T1000 (cell line): Measurements from ENCODE around the gene GFRAL.
"Not testable (repeated sequence)": the region's sequence is repeated elsewhere in the genome, so short reads cannot be mapped to it uniquely, and the experiment has no call there.

Source experiments
- DNase-seq: peaks from one replicate; lab custom pipeline; 2025; ENCODE audit warnings: mixed read lengths; lab: John Stamatoyannopoulos, UW

Gene GFRAL

GRCh38 chr6:55327169-55327568 is at the start of gene GFRAL:
Gene GFRAL, plus strand, starts transcription at chr6:55327469. Its CDS starts 86 bp downstream, at chr6:55327555.
- no peak for DNase-seq

GRCh38 chr6:55277646-55278045 is 49.6 kb upstream of the GFRAL start:
- no peak for DNase-seq

GRCh38 chr6:55281215-55281614 is 46.1 kb upstream of the GFRAL start:
- no peak for DNase-seq

- DNase-seq, result no peak
Measured at GRCh38 chr6:55282115-55282514, 45.2 kb upstream of the GFRAL start.

GRCh38 chr6:55286824-55287223 is 40.4 kb upstream of the GFRAL start:
- no peak for DNase-seq

- DNase-seq, result no peak
Measured at GRCh38 chr6:55290736-55291135, 36.5 kb upstream of the GFRAL start.

GRCh38 chr6:55293116-55293515 is 34.2 kb upstream of the GFRAL start:
- DNase-seq, result no peak

- not testable (repeated sequence) for DNase-seq
Measured at GRCh38 chr6:55297214-55297613, 30.1 kb upstream of the GFRAL start.

GRCh38 chr6:55299286-55299985 is 27.8 kb upstream of the GFRAL start:
- DNase-seq, result no peak

- no peak for DNase-seq
Measured at GRCh38 chr6:55304747-55305146, 22.5 kb upstream of the GFRAL start.

GRCh38 chr6:55319961-55320695 is 7.1 kb upstream of the GFRAL start:
- no peak for DNase-seq

- DNase-seq, result no peak
Measured at GRCh38 chr6:55320696-55321086, 6.6 kb upstream of the GFRAL start.

- no peak for DNase-seq
Measured at GRCh38 chr6:55377150-55377549, 49.9 kb downstream of the GFRAL start.

- no peak for DNase-seq
Measured at GRCh38 chr6:55379471-55379870, 52.2 kb downstream of the GFRAL start.

GRCh38 chr6:55379895-55380294 is 52.6 kb downstream of the GFRAL start:
- no peak for DNase-seq

GRCh38 chr6:55388211-55388610 is 60.9 kb downstream of the GFRAL start:
- no peak for DNase-seq

- no peak for DNase-seq
Measured at GRCh38 chr6:55395871-55396270, 68.6 kb downstream of the GFRAL start.

GRCh38 chr6:55397986-55398385 is 70.7 kb downstream of the GFRAL start:
- DNase-seq, result no peak

- DNase-seq, result no peak
Measured at GRCh38 chr6:55399351-55399750, 72.1 kb downstream of the GFRAL start.

- no peak for DNase-seq
Measured at GRCh38 chr6:55405474-55406235, 78.4 kb downstream of the GFRAL start.

GRCh38 chr6:55410674-55411073 is 83.4 kb downstream of the GFRAL start:
- no peak for DNase-seq

- DNase-seq, result no peak
Measured at GRCh38 chr6:55423933-55424332, 96.7 kb downstream of the GFRAL start.
